SK-N-SH (cell line): ENCODE measurements around the gene ANKRD12. TPM values are rescaled to one million over a fixed set of nuclear protein-coding genes. Genes with fewer than 3 reads are reported as not detected.

Experiments
- CTCF ChIA-PET: fragments of 300-600, 350-600 bp; formaldehyde crosslinking; extraction: SDS; loops from one replicate; lab custom pipeline; 2021; lab: Yijun Ruan, JAX
- POLR2A ChIA-PET: fragments of 350-600 bp; sonication (Branson Sonifier 250); formaldehyde crosslinking; extraction: SDS; loops from one replicate; lab custom pipeline; 2020; ENCODE audit warnings: antibody characterized with exemption, inconsistent platforms; lab: Yijun Ruan, JAX
- DNase-seq: peaks from one replicate; pipeline ENCODE4 v3.0.0; 2012
- H2AFZ ChIP-seq: fragments of 200-600 bp; sonication (generic); 2 replicates; pipeline ENCODE4 v1.8.1; 2016; ENCODE audit warnings: antibody characterized with exemption, mild to moderate bottlenecking, low read depth
- H3F3A ChIP-seq: fragments of 200-600 bp; sonication (generic); replicated peaks from 2 replicates; pipeline ENCODE3; 2016; ENCODE audit warnings: antibody characterized with exemption, mild to moderate bottlenecking; ENCODE audit not compliant: insufficient read depth
- H3K27ac ChIP-seq, 2 experiments: fragments of 200-500 bp in 1 of 2; fragments of 200-600 bp in 1 of 2; sonication (Bioruptor generic) in 1 of 2; sonication (generic), shearing (Covaris generic) in 1 of 2; 2 replicates each; pipeline versions ENCODE4 v1.5.1 to v1.6.1; 2014 to 2016; ENCODE audit warnings: low read depth in 2 of 2, inconsistent platforms in 1 of 2, low read length in 1 of 2, mild to moderate bottlenecking in 1 of 2, mixed read lengths in 1 of 2
- H3K27me3 ChIP-seq: fragments of 200-600 bp; sonication (generic), shearing (Covaris generic); 2 replicates; pipeline ENCODE4 v1.6.1; 2016; ENCODE audit warnings: mixed run types; ENCODE audit not compliant: insufficient read depth
- H3K36me3 ChIP-seq, 2 experiments: fragments of 200-500 bp in 1 of 2; fragments of 200-600 bp in 1 of 2; sonication (Bioruptor generic) in 1 of 2; sonication (generic) in 1 of 2; replicated peaks in 1 of 2; 2 replicates each; pipeline versions ENCODE3 to v1.5.1; 2014 to 2016; ENCODE audit warnings: low read length in 1 of 2, mild to moderate bottlenecking in 1 of 2; ENCODE audit not compliant: insufficient read depth in 2 of 2, control insufficient read depth in 1 of 2
- H3K4me1 ChIP-seq, 2 experiments: fragments of 200-500 bp in 1 of 2; fragments of 200-600 bp in 1 of 2; sonication (Bioruptor generic) in 1 of 2; sonication (generic), shearing (Covaris generic) in 1 of 2; 2 replicates each; pipeline versions ENCODE4 v1.5.1 to v1.6.1; 2014 to 2016; ENCODE audit warnings: low read depth in 1 of 2, low read length in 1 of 2, mixed run types in 1 of 2; ENCODE audit not compliant: insufficient read depth in 2 of 2, control insufficient read depth in 1 of 2
- H3K4me2 ChIP-seq: fragments of 200-600 bp; sonication (generic), shearing (Covaris generic); 2 replicates; pipeline ENCODE4 v1.6.1; 2017; ENCODE audit warnings: mixed run types
- H3K4me3 ChIP-seq, 2 experiments: fragments of 200-500 bp in 1 of 2; fragments of 200-600 bp in 1 of 2; sonication (Bioruptor generic) in 1 of 2; sonication (generic), shearing (Covaris generic) in 1 of 2; 2 replicates each; pipeline versions ENCODE4 v1.5.1 to v1.8.1; 2014 to 2016; ENCODE audit warnings: low read depth in 2 of 2, inconsistent platforms in 1 of 2, low read length in 1 of 2, mild to moderate bottlenecking in 1 of 2, mixed read lengths in 1 of 2, moderate library complexity in 1 of 2
- H3K79me2 ChIP-seq: fragments of 200-600 bp; sonication (generic); 2 replicates; pipeline ENCODE4 v1.8.1; 2017; ENCODE audit warnings: mild to moderate bottlenecking; ENCODE audit not compliant: insufficient read depth
- H3K9ac ChIP-seq: fragments of 200-600 bp; sonication (generic); 2 replicates; pipeline ENCODE4 v1.6.1; 2017; ENCODE audit warnings: mixed run types
- H3K9me2 ChIP-seq: fragments of 200-600 bp; sonication (generic); 2 replicates; pipeline ENCODE4 v1.6.1; 2017; ENCODE audit warnings: mixed run types
- H3K9me3 ChIP-seq: fragments of 200-600 bp; sonication (generic); 2 replicates; pipeline ENCODE4 v1.6.1; 2017; ENCODE audit warnings: mixed run types, mild to moderate bottlenecking, moderate library complexity
- H4K20me1 ChIP-seq: fragments of 200-600 bp; sonication (generic); 2 replicates; pipeline ENCODE4 v1.6.1; 2017; ENCODE audit warnings: mild to moderate bottlenecking, mixed run types; ENCODE audit not compliant: insufficient read depth
- EP300 ChIP-seq, 2 experiments: IDR thresholded peaks; 2 replicates each; pipeline versions ENCODE4 v1.4.0 to v1.6.1; 2012; ENCODE audit warnings: borderline replicate concordance in 1 of 2, low read depth in 1 of 2, low read length in 1 of 2
- GABPA ChIP-seq: IDR thresholded peaks from 2 replicates; pipeline ENCODE4 v1.4.0; 2012; ENCODE audit warnings: low read depth, mild to moderate bottlenecking
- IRF3 ChIP-seq: fragments of 150-350 bp; IDR thresholded peaks from 2 replicates; pipeline ENCODE4 v1.6.1; 2016; ENCODE audit warnings: mild to moderate bottlenecking, low read depth, low read length
- JUND ChIP-seq: IDR thresholded peaks from 2 replicates; pipeline ENCODE4 v1.4.0; 2012
- MXI1 ChIP-seq: IDR thresholded peaks from 2 replicates; pipeline ENCODE4 v1.6.1; 2012; ENCODE audit warnings: mild to moderate bottlenecking, low read depth, low read length, improper control_type of control experiment
- NFIC ChIP-seq: IDR thresholded peaks from 2 replicates; pipeline ENCODE4 v1.4.0; 2012; ENCODE audit warnings: borderline replicate concordance
- NRF1 ChIP-seq: IDR thresholded peaks from 2 replicates; pipeline ENCODE4 v1.6.1; 2012; ENCODE audit warnings: low read depth, mild to moderate bottlenecking, low read length
- RAD21 ChIP-seq: IDR thresholded peaks from 2 replicates; pipeline ENCODE4 v1.6.1; 2012; ENCODE audit warnings: mild to moderate bottlenecking, low read length
- SMC3 ChIP-seq: IDR thresholded peaks from 2 replicates; pipeline ENCODE4 v1.6.1; 2012; ENCODE audit warnings: low read depth, low read length, improper control_type of control experiment
- TAF1 ChIP-seq: IDR thresholded peaks from 2 replicates; pipeline ENCODE4 v1.6.1; 2012; ENCODE audit warnings: low read depth, mild to moderate bottlenecking, low read length, moderate library complexity, borderline replicate concordance
- TCF12 ChIP-seq: IDR thresholded peaks from 2 replicates; pipeline ENCODE4 v1.4.0; 2012
- USF2 ChIP-seq: fragments of 150-350 bp; IDR thresholded peaks from 2 replicates; pipeline ENCODE4 v1.6.1; 2017; ENCODE audit warnings: antibody characterized with exemption, low read length, low read depth, borderline replicate concordance
- WGBS: methylation state at CpG from one replicate; pipeline ENCODE4 v1.1.6; 2017; ENCODE audit warnings: low lambda C conversion rate; 5-methylcytosine and 5-hydroxymethylcytosine counted together
- polyA plus RNA-seq, 3 experiments: library from polyadenylated mRNA; depleted of rRNA; stranded (reverse); fragments of >200 nt; gene quantifications; 2 replicates each; pipeline ENCODE4 v1.2.3, GENCODE V29; 2012
- TF ChIP-seq, protein P1 (sequence below): IDR thresholded peaks from 2 replicates; pipeline ENCODE4 v1.4.0; 2012; ENCODE audit warnings: low read depth
- TF ChIP-seq, protein P2 (sequence below): IDR thresholded peaks from 2 replicates; pipeline ENCODE4 v1.4.0; 2012; ENCODE audit warnings: low read depth, borderline replicate concordance
- TF ChIP-seq, protein P3 (sequence below): IDR thresholded peaks from 2 replicates; pipeline ENCODE4; 2012

The ANKRD12 gene
- polyA plus RNA-seq, 1 of the 3 experiments (the other 2 are of a cell fraction), result 1.3 TPM

DNA sequence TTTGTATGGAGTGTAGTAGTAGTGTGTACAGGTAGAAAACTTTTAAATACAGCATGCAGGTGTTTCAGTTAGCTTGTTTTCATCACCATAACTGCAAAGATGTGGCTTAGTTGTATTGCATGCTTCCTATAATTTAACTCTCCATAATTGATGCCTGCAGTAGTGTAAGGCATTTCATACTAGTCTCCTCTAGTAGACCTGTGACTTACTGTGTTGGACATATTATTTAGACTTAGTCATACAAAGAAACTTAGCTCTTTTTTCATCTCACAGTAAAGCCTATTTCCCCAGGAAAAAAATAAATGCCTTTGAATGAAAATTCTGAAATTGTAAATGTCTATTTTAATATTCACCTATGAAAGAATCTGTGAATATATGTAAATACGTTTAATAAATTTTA is 145.2 kb downstream of the ANKRD12 start:
- no peaks in the 10 kb centered on the region for H3K79me2 ChIP-seq
- no peaks in the 10 kb centered on the region for H3K27me3 ChIP-seq
- no peak for DNase-seq
- H3F3A ChIP-seq, result peaks cover 4% of the 10 kb centered on the region
- TF ChIP-seq RAD21 (no peak), EP300 (IDR thresholded peaks at IDR 0.05; ENCODE audit: borderline replicate concordance in 1 of 2, low read depth in 1 of 2, low read length in 1 of 2) (no peak), NRF1 (no peak), SMC3 (no peak), NFIC (no peak), TAF1 (no peak), GABPA (no peak), MXI1 (no peak), USF2 (no peak), JUND (no peak), TCF12 (no peak), IRF3 (no peak)
- TF ChIP-seq, protein P1, sequence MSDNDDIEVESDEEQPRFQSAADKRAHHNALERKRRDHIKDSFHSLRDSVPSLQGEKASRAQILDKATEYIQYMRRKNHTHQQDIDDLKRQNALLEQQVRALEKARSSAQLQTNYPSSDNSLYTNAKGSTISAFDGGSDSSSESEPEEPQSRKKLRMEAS, result no peak
- TF ChIP-seq, protein P2, sequence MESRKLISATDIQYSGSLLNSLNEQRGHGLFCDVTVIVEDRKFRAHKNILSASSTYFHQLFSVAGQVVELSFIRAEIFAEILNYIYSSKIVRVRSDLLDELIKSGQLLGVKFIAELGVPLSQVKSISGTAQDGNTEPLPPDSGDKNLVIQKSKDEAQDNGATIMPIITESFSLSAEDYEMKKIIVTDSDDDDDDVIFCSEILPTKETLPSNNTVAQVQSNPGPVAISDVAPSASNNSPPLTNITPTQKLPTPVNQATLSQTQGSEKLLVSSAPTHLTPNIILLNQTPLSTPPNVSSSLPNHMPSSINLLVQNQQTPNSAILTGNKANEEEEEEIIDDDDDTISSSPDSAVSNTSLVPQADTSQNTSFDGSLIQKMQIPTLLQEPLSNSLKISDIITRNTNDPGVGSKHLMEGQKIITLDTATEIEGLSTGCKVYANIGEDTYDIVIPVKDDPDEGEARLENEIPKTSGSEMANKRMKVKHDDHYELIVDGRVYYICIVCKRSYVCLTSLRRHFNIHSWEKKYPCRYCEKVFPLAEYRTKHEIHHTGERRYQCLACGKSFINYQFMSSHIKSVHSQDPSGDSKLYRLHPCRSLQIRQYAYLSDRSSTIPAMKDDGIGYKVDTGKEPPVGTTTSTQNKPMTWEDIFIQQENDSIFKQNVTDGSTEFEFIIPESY, result no peak
- TF ChIP-seq, protein P3, sequence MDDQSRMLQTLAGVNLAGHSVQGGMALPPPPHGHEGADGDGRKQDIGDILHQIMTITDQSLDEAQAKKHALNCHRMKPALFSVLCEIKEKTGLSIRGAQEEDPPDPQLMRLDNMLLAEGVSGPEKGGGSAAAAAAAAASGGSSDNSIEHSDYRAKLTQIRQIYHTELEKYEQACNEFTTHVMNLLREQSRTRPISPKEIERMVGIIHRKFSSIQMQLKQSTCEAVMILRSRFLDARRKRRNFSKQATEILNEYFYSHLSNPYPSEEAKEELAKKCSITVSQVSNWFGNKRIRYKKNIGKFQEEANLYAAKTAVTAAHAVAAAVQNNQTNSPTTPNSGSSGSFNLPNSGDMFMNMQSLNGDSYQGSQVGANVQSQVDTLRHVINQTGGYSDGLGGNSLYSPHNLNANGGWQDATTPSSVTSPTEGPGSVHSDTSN, result no peak
- TF ChIP-seq, all 33 proteins: peak for 0
- WGBS, result 90% methylated on average over 1 of the region's 1 CpG
- Histone ChIP-seq H3K9me3 (no peaks in the 10 kb centered on the region), H3K9me2 (no peaks in the 10 kb centered on the region), H4K20me1 (no peaks in the 10 kb centered on the region), H3K36me3 (peaks cover 16 to 44% of the 10 kb centered on the region in 2 experiments), H3K4me3 (no peak overlapping the region), H3K27ac (no peak overlapping the region), H2AFZ (no peak overlapping the region), H3K4me1 (no peaks in the 10 kb centered on the region), H3K9ac (no peak overlapping the region), H3K4me2 (no peak overlapping the region)
- CTCF ChIA-PET, result interaction anchor here (0.7 kb wide), 1 partner anchor 45 kb away, joined by 3 read pairs; no protein-coding TSS in a partner anchor
- POLR2A ChIA-PET, result no interaction called here
